Globus pallidus (tissue), 1 donor: ENCODE results near the gene OR2AE1.
A peak's percentile ranks its signal among the peaks of the same experiment; 100 is the strongest.
"Not testable (repeated sequence)": the region's sequence is repeated elsewhere in the genome, so short reads cannot be mapped to it uniquely, and the experiment has no call there.

Experiments used
- DNase-seq: peaks from one replicate; pipeline ENCODE4 v3.0.0-alpha.2; 2015; ENCODE audit warnings: low spot score

OR2AE1 gene, protein sequence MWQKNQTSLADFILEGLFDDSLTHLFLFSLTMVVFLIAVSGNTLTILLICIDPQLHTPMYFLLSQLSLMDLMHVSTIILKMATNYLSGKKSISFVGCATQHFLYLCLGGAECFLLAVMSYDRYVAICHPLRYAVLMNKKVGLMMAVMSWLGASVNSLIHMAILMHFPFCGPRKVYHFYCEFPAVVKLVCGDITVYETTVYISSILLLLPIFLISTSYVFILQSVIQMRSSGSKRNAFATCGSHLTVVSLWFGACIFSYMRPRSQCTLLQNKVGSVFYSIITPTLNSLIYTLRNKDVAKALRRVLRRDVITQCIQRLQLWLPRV

DNA sequence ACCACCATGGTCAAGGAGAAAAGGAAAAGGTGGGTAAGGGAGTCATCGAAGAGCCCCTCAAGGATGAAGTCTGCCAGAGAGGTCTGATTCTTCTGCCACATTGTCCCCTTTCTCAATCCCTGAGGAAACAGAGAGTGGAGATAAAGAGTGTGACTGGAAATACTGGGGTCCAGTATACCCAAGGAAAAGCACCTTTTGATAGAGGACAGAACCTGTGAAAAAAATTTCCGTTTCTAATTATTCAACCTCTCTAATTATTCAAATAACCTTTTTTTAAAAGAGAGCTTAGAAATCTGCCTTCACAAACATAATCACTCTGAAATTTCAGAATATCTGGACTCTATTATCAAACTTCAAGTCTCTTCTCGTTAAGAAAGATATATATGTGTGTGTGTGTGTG is at the start of gene OR2AE1:
TSS of gene OR2AE1 (minus strand) at position 101 of the 400 bp plus-strand sequence. CDS start at position 101, 0 bp downstream.
- no peak for DNase-seq

DNA sequence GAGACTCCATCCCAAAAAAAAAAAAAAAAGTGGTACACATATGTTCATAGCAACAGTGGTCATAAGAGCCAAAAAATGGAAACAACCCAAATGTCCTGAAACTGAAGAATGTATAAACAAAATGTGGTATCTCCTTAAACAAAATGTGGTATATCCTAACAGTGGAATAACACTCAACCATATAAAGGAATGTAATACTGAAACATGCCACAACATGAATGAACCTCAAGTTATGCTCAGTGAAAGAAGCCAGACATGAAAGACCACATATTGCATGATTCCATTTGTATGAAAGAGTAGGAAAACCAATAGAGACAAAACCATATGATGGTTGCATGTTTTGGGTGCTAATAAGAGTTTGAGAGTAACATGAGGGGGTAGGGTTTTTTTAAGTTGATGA is 49.5 kb upstream of the OR2AE1 start:
- DNase-seq = no peak

- no peak for DNase-seq
Observed at GRCh38 chr7:99923200-99923599, 46.4 kb upstream of the OR2AE1 start.

GRCh38 chr7:99920149-99920548 is 43.3 kb upstream of the OR2AE1 start:
- DNase-seq = no peak

GRCh38 chr7:99919814-99920112 is 42.9 kb upstream of the OR2AE1 start:
- no peak for DNase-seq

DNA sequence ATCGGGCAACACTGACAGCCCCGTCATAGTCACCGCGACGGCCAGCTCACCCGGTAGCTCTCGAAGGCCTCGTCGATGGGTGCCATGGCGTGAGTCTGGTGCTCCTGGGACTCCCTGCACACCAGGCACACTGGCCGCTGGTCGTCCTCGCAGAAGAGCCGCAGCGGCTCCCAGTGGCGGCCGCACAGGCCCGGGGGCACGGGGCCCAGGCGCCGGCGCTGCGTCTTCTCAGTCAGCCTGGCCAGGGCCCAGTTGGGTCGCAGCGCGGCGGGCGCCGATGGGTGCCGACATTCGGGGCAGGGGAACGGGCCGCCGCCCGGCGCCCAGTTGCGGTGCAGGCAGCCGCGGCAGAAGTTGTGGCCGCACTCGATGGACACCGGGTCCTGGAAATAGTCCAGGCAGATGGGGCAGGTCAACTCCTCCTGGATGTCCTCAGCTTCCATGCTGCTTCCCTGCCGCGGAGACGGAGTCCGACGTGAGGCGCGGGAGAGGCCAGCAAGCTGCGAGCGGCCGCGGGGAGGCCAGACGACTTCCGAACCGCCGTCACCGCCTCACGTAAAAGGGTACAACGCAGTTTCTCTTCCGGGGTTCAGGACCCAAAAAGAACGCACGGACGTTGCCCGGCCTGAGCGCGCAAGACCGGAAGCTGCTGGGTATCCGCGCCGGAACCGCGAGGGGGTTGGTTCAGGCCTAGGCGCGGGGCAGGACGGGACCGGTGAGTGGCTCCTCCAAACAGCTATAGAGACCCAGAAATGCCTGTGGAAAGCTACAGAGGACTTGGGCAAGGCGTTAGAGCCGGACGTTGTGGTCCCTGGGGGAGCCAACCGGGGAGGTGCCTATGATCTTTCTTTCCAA is 42.4 kb upstream of the OR2AE1 start, which contains the start of gene TRIM4:
TSS of gene TRIM4 (minus strand) at position 572 of the 855 bp plus-strand sequence. CDS start at position 443, 129 bp downstream.
- peak; percentile 88 for DNase-seq

GRCh38 chr7:99910976-99911375 is 34.1 kb upstream of the OR2AE1 start:
- DNase-seq = no peak

GRCh38 chr7:99901581-99901980 is 24.7 kb upstream of the OR2AE1 start:
- DNase-seq = no peak

DNA sequence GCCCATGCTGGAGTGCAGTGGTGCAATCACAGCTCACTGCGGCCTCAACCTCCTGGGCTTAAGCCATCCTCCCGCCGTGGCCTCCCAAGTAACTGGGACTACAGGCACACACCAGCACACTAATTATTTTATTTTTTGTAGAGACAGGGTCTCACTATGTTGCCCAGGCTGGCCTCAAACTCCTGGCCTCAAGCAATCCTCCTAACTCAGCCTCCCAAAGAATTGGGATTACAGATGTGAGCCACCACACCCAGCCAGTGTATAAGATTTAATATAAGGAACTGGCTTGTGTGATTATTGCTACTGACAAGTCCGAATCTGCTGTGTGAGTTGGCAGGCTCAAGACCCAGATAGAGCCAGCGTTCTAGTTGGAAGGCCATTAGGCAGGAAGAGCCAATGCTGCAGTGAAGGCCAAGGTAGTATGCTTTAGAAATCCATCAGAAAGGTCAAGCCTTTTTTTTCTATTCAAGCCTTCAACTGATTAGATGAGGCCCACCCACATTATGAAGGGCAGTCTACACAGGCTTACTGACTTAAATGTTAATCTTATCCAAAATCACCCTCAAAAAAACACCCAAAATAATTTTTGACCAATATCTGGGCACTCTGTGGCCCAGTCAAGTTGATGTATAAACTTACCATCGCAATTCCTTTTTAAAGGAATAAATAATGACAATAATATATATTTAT is 23.1 kb upstream of the OR2AE1 start:
- DNase-seq = no peak

GRCh38 chr7:99898836-99899235 is 22.0 kb upstream of the OR2AE1 start:
- DNase-seq = no peak

GRCh38 chr7:99898023-99898357 is 21.2 kb upstream of the OR2AE1 start:
- DNase-seq = no peak

- DNase-seq = no peak
Observed at GRCh38 chr7:99897322-99898022, 20.6 kb upstream of the OR2AE1 start.

DNA sequence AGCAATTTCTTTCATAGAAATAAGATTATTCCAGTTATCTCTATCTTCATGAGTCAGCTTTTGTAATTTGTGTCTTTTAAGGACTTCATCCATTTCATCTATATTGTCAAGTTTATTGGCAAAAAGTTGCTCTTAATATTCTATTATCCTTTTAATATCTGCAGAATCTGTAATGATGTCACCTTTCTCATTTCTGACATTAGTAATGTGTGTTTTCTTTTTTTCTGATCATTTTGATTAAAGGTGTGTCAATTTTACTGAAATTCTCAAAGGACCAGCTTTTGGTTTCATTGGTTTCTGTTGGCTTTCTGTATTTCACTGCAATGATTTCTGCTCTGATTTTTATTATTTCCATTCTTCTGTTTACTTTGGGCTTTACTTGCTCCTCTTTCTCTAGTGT is 17.9 kb upstream of the OR2AE1 start:
- no peak for DNase-seq

- DNase-seq = no peak
Observed at GRCh38 chr7:99893280-99893679, 16.4 kb upstream of the OR2AE1 start.

GRCh38 chr7:99890348-99890747 is 13.5 kb upstream of the OR2AE1 start:
- DNase-seq = not testable (repeated sequence)

GRCh38 chr7:99888366-99888765 is 11.5 kb upstream of the OR2AE1 start:
- not testable (repeated sequence) for DNase-seq

GRCh38 chr7:99881370-99881769 is 4.5 kb upstream of the OR2AE1 start:
- DNase-seq = no peak

DNA sequence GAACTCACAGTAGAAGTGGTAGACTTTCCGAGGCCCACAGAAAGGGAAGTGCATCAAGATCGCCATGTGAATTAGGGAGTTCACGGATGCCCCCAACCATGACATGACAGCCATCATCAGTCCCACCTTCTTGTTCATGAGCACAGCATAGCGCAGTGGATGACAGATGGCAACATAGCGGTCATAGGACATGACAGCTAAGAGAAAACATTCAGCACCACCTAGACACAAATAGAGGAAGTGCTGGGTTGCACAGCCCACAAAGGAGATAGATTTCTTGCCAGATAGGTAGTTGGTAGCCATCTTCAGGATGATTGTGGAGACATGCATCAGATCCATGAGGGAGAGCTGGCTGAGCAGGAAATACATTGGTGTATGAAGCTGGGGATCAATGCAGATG is 342 bp downstream of the OR2AE1 start:
- DNase-seq = no peak

DNA sequence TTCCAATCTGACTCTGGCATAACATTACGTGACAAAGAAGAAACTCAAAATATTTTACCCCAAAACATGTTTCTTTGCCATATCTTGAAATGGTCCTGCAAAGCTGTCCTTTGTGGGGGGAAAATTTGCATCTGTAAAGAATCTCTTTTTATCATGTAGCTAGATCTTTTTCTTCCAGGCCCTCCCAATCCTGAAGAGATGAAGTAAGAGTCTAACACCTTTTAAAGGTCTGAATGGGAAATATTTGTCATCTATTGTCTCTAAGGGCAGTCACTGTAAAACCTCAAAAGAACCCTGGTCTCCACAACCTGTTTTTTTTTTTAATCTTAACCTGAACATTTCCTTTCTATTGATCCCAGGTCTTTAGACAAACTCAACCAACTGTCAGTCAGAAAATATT is 8.6 kb downstream of the OR2AE1 start:
- no peak for DNase-seq

- not testable (repeated sequence) for DNase-seq
Observed at GRCh38 chr7:99867477-99867876, 9.4 kb downstream of the OR2AE1 start.

GRCh38 chr7:99863847-99864440 is 12.9 kb downstream of the OR2AE1 start:
- no peak for DNase-seq
